ENCODE results near the gene TRIM15. TPM values are rescaled to one million over a fixed set of nuclear protein-coding genes. Genes with fewer than 3 reads are reported as not detected.
"Not testable (repeated sequence)": the region's sequence is repeated elsewhere in the genome, so short reads cannot be mapped to it uniquely, and the experiment has no call there.

The TRIM15 gene
- total RNA-seq (2014; rRNA removed; shearing (Covaris generic)): 0.55 TPM in 1 of 2 replicates, not detected in the other

DNA sequence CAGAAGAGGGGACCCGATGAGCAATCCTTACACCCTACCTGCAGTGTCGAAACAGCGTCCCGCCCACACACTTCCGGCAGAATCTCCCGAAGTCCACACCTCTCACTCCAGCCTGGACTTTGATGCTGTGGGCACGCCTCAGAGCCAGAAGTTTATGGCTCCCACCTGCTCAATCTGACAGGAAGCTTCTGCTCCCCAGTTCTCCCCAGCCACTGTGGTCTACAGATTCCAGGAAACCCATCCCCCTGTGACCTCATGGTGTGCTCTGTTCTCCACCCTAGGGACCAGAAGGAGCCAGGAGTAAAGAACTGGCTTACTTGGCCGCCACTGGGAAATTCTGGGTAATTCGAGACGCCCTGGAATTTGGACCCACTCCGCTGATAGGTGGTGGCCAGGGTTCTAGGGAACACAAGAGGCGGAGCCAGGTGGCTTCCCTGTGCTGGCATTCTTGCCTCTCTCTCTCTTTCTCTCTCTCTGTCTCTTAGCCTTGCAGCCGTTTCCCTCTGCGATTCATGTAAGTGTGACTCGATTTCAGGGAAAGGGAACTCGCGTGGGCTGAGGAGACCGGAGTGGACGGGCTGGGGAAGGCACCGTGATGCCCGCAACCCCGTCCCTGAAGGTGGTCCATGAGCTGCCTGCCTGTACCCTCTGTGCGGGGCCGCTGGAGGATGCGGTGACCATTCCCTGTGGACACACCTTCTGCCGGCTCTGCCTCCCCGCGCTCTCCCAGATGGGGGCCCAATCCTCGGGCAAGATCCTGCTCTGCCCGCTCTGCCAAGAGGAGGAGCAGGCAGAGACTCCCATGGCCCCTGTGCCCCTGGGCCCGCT lies at the start of gene TRIM15:
TSS of gene TRIM15 (plus strand) at position 457 of the 828 bp plus-strand sequence. CDS start at position 596, 139 bp downstream.
- no peak within 1 kb of the TSS for H3K4me3 ChIP-seq (ENCODE audit: insufficient read depth, low read depth, low read length)
- DNase-seq: no peak
- H3K27me3 ChIP-seq (ENCODE audit: control insufficient read depth, insufficient read depth, low read length): peaks cover 4% of the 10 kb centered on the region
- no peaks in the 10 kb centered on the region for H3K36me3 ChIP-seq (replicated peaks; ENCODE audit: control insufficient read depth, insufficient read depth, low read length)

DNA sequence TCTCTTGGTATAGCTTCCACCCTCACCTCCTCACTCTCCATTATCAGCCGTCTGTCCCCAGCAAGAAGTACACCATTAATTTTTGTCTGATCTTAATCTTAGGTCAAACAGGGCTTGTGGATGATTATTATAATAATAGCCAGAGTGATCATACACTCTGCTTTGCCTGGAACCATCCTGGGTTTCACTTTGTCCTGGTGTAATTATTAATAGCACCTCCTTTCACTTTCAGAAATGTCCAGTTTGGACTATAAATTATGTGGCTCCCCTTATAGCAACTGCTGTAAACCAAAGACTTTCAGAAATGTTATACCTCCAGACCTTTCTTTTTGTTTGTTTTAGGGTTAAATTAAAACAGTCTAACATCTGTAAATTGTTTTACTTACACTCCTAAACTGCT lies 49.5 kb upstream of the TRIM15 start:
- Histone ChIP-seq H3K27me3 (ENCODE audit: control insufficient read depth, insufficient read depth, low read length) (peaks cover 22% of the 10 kb centered on the region), H3K36me3 (replicated peaks; ENCODE audit: control insufficient read depth, insufficient read depth, low read length) (no peaks in the 10 kb centered on the region), H3K4me3 (ENCODE audit: insufficient read depth, low read depth, low read length) (no peak overlapping the region)
- no peak for DNase-seq

DNA sequence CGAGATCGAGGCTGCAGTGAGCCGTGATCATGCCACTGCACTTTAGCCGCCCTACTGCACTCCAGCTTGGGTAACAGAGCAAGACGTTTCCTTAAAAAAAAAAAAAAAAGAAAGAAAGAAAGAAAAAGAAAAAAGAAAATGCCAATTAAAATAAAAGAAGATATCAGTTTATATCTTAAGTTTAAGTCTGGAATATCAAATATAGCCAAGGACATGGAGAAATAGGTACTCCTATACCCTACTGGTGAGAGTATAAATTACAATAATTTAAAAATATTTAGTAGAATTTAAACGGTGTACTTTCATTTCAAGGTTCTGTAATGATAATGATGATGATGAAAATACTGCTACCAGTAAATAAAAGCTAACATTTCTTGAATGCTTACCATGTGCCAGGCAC lies 46.6 kb upstream of the TRIM15 start:
- no peak overlapping the region for H3K4me3 ChIP-seq (ENCODE audit: insufficient read depth, low read depth, low read length)
- DNase-seq: no peak
- H3K36me3 ChIP-seq (replicated peaks; ENCODE audit: control insufficient read depth, insufficient read depth, low read length): no peaks in the 10 kb centered on the region
- peaks cover 18% of the 10 kb centered on the region for H3K27me3 ChIP-seq (ENCODE audit: control insufficient read depth, insufficient read depth, low read length)

DNA sequence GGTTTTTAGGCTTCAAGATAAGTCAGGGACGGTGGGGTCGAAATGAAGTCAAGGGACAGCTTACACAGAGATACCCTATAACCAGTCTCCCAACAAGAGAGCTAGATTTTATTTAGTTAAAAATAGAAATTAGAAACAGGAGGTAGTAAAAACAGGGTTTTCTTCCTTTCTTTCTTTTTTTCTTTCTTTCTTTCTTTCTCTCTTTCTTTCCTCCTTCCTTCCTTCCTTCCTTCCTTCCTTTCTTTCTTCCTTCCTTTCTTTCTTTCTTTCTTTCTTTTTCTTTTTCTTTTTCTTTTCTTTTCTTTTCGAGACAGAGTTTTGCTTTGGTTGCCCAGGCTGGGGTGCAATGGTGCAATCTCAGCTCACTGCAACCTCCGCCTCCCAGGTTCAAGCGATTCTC lies 44.7 kb upstream of the TRIM15 start:
- DNase-seq; H3K4me3 ChIP-seq (ENCODE audit: insufficient read depth, low read depth, low read length); H3K36me3 ChIP-seq (replicated peaks; ENCODE audit: control insufficient read depth, insufficient read depth, low read length); H3K27me3 ChIP-seq (ENCODE audit: control insufficient read depth, insufficient read depth, low read length): not testable (repeated sequence)

DNA sequence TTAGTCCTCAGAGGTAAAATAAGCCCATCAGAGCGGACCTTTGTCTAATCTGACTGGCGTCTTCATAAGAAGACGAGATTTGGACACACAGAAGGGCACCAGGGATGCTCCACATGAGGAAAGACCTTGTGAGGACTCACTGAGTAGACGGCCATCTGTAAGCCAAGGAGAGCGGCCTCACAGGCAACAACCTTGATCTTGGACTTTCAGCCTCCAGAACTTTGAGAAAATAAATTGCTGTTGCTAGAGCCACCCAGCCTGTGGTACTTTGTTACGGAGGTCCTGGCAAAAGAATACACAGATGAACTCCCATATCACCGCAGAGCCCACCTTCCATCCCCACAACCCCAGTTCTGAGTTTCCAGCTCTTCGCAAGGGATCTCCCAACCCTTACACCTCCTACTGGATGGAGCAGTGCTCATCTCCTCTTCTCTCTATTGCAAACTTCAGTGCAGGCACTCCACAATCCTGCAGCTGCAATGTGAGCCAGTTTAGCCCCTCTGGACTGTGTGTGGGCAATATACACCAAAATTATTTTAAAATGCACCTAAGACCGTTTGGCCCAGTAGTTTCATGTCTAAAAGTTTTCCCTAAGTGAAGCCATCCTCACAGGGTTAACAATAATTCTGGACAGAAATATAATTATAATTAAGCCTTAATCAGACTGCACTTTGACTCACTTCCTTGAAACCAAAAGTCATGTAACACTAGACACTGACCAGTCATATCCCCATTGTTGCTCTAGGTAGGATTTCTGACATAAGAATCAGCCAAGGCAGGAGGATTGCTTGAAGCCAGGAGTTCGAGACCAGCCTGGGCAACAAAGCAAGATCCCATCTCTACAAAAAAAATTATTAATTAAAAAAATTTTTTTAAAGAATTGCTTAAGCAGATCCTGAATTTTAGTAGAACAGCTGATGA lies 41.6 kb upstream of the TRIM15 start:
- no peak overlapping the region for H3K4me3 ChIP-seq (ENCODE audit: insufficient read depth, low read depth, low read length)
- DNase-seq: no peak
- H3K27me3 ChIP-seq (ENCODE audit: control insufficient read depth, insufficient read depth, low read length): peaks cover 13% of the 10 kb centered on the region
- no peaks in the 10 kb centered on the region for H3K36me3 ChIP-seq (replicated peaks; ENCODE audit: control insufficient read depth, insufficient read depth, low read length)

DNA sequence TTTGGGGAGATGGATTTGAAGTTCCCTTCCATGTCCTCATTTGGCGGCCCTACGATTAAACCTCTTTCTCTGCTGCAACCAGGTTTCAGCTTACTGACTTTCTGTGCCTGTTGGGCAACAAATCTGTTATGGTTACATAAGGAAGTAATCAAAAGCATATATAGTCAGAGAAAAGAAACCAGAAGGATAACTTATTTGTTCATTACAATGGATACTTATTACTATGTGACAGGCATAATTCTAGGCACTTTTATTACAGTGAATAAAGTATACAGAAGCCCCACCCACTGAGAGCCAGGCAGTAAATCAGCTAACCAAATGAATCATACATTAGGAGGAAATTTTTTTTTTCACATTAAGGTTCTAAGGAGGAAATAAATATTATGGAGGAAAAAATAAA lies 40.8 kb upstream of the TRIM15 start:
- no peak for DNase-seq
- Histone ChIP-seq H3K4me3 (ENCODE audit: insufficient read depth, low read depth, low read length) (no peak overlapping the region), H3K36me3 (replicated peaks; ENCODE audit: control insufficient read depth, insufficient read depth, low read length) (no peaks in the 10 kb centered on the region), H3K27me3 (ENCODE audit: control insufficient read depth, insufficient read depth, low read length) (peaks cover 21% of the 10 kb centered on the region)

DNA sequence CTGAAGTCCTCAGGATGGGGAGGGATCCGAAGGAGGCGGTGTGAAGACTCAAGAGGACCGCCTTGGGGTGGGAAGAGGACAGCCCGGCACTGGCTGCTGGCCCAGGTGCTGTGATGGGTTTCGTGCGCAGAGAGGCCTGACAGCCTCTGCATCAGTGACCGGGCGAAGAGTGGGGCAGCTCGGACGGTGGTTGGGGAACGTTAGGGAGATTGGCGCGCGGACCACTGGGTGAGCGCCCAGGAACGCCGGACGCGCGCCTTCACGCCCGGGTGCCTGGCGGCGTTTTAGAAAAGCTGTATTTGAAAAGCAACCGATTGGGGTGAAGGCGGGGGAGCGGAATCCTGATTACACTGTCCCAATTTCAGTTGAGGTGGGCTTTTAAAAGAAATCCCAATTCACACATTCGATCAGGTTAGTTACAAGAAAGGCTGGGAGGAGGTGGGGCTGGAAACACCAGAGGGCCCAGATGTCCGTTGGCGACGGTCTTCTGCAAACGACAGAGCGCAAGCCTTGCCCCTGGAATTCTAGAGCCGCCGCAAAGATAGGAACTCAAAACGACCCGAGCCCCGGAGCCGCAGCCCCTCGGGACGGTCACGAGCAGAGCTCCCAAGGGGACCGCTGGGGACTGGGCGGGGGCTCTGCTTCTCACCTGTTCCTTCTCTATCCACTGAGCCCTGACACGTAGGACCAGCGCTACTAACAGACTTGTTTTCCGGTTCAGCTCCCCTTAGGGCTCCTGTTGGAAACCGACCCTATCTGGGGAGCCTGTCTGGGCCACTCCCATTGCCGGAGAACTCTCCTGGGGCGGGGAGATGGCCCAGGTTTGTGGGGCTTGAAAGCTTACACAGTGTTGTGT lies 35.9 kb upstream of the TRIM15 start:
- peak; percentile 73 for DNase-seq
- peaks cover 64% of the 10 kb centered on the region for H3K27me3 ChIP-seq (ENCODE audit: control insufficient read depth, insufficient read depth, low read length)
- peak overlapping the region; percentile 32 for H3K4me3 ChIP-seq (ENCODE audit: insufficient read depth, low read depth, low read length)

DNA sequence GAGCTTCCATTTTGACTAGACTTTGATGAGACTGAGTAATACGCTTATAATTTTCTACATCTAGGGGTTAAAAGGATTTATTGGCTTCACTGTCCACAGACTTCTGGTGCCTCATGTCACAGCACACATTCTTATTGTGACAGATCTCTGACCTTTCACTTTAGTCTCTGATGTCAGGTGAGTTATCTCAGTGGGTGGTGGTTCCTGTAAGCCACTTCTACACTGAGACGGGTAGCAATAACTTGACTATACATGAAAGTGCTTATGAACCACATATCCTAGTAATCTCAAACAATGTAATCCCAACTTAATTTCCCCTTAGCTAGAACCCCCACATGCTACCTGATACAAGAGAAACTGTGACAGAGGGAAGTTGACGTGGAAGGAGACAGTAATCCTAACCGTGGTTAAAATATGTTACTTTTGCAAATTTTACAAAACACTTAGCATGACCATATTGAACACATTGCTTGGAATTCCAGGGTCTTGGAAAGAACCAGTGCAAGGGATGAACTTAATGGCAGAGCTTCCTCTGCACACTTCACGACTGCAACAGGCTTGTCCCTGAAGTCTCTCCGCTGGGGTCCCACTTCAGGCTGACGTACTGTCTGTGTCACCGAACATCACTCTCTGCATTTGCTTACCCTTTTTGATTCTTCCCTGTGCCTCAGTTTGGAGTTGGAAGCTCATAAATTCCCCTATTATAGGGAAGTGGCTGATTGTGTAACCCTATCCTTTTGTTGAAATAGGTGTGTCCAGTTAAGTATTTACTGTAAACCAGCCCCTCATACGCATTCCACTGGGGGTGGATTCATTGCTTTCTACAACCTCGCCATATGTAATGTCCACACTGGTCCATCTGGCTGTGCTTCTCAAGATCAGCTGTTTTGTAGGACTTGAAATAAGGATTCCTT lies 33.8 kb upstream of the TRIM15 start:
- H3K27me3 ChIP-seq (ENCODE audit: control insufficient read depth, insufficient read depth, low read length): peaks cover 64% of the 10 kb centered on the region
- DNase-seq: no peak
- no peaks in the 10 kb centered on the region for H3K36me3 ChIP-seq (replicated peaks; ENCODE audit: control insufficient read depth, insufficient read depth, low read length)
- no peak overlapping the region for H3K4me3 ChIP-seq (ENCODE audit: insufficient read depth, low read depth, low read length)

More for the DNA sequence above, 35.9 kb upstream of the TRIM15 start:
- no peaks in the 10 kb centered on the region for H3K36me3 ChIP-seq (replicated peaks; ENCODE audit: control insufficient read depth, insufficient read depth, low read length)

DNA sequence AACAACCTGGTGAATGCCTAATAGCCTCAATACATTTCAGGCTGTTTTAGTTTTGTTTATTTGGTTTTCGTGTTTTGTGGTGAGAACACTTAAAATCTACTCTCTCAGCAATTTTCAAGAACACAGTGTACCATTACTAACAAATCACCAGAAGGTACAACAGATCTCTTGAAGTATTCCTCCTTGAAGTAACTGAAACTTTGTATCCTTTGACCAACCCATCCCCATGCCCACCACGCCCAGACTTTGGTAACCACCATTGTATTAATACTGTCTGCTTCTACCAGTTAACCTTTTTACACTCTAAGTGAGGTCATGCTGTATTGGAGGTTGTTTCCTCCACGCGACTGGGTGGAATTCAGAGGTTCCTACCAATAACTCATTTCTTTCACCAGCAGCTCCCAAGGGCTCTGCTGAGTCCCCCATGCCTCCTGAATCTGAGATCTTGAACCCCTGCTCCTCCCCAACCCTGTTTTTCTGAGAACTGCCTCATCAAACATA lies 33.1 kb upstream of the TRIM15 start:
- Histone ChIP-seq H3K4me3 (ENCODE audit: insufficient read depth, low read depth, low read length) (no peak overlapping the region), H3K36me3 (replicated peaks; ENCODE audit: control insufficient read depth, insufficient read depth, low read length) (no peaks in the 10 kb centered on the region), H3K27me3 (ENCODE audit: control insufficient read depth, insufficient read depth, low read length) (peaks cover 63% of the 10 kb centered on the region)
- DNase-seq: no peak

DNA sequence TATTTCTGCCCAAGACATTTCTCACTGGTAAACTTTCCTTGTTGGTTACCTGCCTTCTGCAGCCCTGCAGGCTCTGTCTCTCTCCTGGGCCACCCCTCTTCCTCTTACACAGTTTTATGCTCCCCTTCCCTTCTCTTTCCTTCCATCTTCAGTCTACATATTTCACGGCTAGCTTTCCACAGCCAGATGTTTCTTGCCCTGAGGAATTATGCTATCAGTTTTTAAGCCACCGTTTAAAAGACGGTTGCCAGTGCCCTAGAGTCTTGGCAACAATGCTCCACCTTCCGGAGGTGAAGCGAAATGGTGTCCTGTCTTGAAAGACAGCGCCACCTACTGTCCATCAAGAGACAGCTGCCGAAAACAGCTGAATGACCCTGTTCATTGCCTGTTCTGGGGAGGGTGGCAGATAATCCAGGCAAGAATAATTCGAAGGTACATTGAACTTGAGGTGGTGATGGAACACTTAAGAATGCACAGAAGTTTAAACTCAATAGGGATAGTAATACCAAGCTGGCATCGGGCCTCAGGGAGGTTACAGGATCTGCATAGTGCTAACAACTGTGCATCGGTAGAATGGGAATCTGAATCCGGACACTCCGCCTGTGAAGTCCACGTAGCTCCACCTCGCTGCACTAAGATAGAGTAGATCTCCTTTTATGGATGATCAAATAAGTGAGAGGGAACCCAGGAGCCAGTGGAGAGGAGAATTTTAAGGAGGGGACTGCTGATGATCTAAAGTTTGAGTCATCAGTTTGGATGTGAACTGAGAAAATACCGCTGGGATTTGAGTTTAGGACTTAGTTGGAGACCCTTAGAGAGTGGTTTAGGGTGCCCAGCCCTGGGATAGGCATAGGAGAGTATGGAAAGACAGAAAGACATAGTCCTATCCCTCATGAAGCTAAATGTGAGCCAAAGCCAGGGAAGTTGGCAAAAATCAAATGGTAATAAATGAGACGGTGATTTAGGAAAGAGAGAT lies 32.2 kb upstream of the TRIM15 start:
- no peaks in the 10 kb centered on the region for H3K36me3 ChIP-seq (replicated peaks; ENCODE audit: control insufficient read depth, insufficient read depth, low read length)
- no peak overlapping the region for H3K4me3 ChIP-seq (ENCODE audit: insufficient read depth, low read depth, low read length)
- peaks cover 56% of the 10 kb centered on the region for H3K27me3 ChIP-seq (ENCODE audit: control insufficient read depth, insufficient read depth, low read length)
- DNase-seq: peak; percentile 85

DNA sequence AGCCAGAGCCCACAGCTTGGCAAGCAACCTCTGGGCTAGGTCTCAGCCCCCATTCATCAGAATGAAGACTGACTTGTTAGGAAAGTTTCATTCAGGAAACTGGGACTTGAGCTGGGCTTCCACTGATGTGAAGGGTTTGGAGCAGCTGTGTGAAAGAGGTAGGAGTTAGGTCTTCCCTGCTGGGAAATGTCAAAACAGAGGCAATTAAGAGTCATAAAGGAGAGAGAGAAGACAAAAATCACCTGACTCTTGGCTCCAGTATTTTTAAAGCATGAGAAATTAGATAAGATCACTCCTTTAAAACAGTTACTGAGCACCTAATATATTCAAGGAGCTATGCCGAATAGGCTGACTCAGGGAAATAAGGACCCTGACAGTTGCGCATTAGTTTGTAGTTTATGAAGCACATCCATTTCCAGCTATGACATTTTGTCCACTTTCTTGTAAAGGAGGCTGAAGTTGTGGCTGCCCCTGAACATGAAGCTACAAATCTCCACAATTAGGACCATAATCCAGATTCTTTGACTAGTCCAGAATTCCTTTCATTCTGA lies 31.3 kb upstream of the TRIM15 start:
- H3K4me3 ChIP-seq (ENCODE audit: insufficient read depth, low read depth, low read length): no peak overlapping the region
- no peak for DNase-seq
- no peaks in the 10 kb centered on the region for H3K36me3 ChIP-seq (replicated peaks; ENCODE audit: control insufficient read depth, insufficient read depth, low read length)
- peaks cover 49% of the 10 kb centered on the region for H3K27me3 ChIP-seq (ENCODE audit: control insufficient read depth, insufficient read depth, low read length)

DNA sequence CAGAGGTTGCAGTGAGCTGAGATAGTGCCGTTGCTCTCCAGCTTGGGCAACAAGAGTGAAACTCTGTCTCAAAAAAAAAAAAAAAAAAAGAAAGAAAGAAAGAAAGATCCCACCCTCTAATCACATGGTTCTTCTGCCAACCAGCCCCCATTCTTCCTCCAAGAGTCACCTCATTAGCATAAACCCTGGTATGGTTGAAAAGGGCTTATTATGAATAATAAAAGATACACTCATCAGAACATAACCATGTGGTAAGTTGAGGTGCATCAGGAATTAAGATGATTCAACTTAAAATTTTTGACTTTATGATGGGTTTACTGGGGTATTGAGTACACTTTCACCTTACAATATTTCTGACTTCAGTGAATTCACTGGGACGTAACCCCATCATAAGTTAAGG lies 28.2 kb upstream of the TRIM15 start:
- H3K4me3 ChIP-seq (ENCODE audit: insufficient read depth, low read depth, low read length): no peak overlapping the region
- peaks cover 18% of the 10 kb centered on the region for H3K27me3 ChIP-seq (ENCODE audit: control insufficient read depth, insufficient read depth, low read length)
- no peaks in the 10 kb centered on the region for H3K36me3 ChIP-seq (replicated peaks; ENCODE audit: control insufficient read depth, insufficient read depth, low read length)
- DNase-seq: no peak
